ENCODE measurements around the gene ZBTB7C.

Gene ZBTB7C

GRCh38 chr18:48302736-48303135 lies 106.4 kb downstream of the ZBTB7C start:
- Histone ChIP-seq H3K9me3 (ENCODE audit: insufficient read depth, low read depth, low read length) (no peaks in the 10 kb centered on the region), H3K27ac (ENCODE audit: low read length) (no peak overlapping the region), H3K4me3 (ENCODE audit: low read length) (no peak overlapping the region), H3K27me3 (ENCODE audit: insufficient read depth, low read length) (no peaks in the 10 kb centered on the region), H3K4me1 (ENCODE audit: insufficient read depth, low read length) (peaks cover 2% of the 10 kb centered on the region; the same call in 1 of the 2 replicates), H3K36me3 (ENCODE audit: insufficient read depth, low read depth, low read length) (no peaks in the 10 kb centered on the region), H3K9ac (ENCODE audit: low read depth, low read length) (no peak overlapping the region)

GRCh38 chr18:48300463-48300961 lies 108.7 kb downstream of the ZBTB7C start:
- Histone ChIP-seq H3K4me1 (ENCODE audit: insufficient read depth, low read length) (peaks cover 2% of the 10 kb centered on the region; the same call in 1 of the 2 replicates), H3K27me3 (ENCODE audit: insufficient read depth, low read length) (no peaks in the 10 kb centered on the region), H3K4me3 (ENCODE audit: low read length) (no peak overlapping the region), H3K9me3 (ENCODE audit: insufficient read depth, low read depth, low read length) (no peaks in the 10 kb centered on the region), H3K36me3 (ENCODE audit: insufficient read depth, low read depth, low read length) (no peaks in the 10 kb centered on the region), H3K27ac (ENCODE audit: low read length) (no peak overlapping the region), H3K9ac (ENCODE audit: low read depth, low read length) (no peak overlapping the region)

GRCh38 chr18:48297139-48297538 lies 112.0 kb downstream of the ZBTB7C start:
- no peaks in the 10 kb centered on the region for H3K36me3 ChIP-seq (ENCODE audit: insufficient read depth, low read depth, low read length)

GRCh38 chr18:48296581-48296980 lies 112.6 kb downstream of the ZBTB7C start:
- Histone ChIP-seq H3K27ac (ENCODE audit: low read length) (no peak overlapping the region), H3K4me1 (ENCODE audit: insufficient read depth, low read length) (peaks cover 12% of the 10 kb centered on the region), H3K36me3 (ENCODE audit: insufficient read depth, low read depth, low read length) (no peaks in the 10 kb centered on the region), H3K9ac (ENCODE audit: low read depth, low read length) (no peak overlapping the region), H3K9me3 (ENCODE audit: insufficient read depth, low read depth, low read length) (no peaks in the 10 kb centered on the region), H3K27me3 (ENCODE audit: insufficient read depth, low read length) (no peaks in the 10 kb centered on the region), H3K4me3 (ENCODE audit: low read length) (no peak overlapping the region)

More at GRCh38 chr18:48297139-48297538, 112.0 kb downstream of the ZBTB7C start:
- Histone ChIP-seq H3K27me3 (ENCODE audit: insufficient read depth, low read length) (no peaks in the 10 kb centered on the region), H3K27ac (ENCODE audit: low read length) (no peak overlapping the region), H3K9ac (ENCODE audit: low read depth, low read length) (no peak overlapping the region), H3K4me3 (ENCODE audit: low read length) (no peak overlapping the region), H3K9me3 (ENCODE audit: insufficient read depth, low read depth, low read length) (no peaks in the 10 kb centered on the region), H3K4me1 (ENCODE audit: insufficient read depth, low read length) (peaks cover 12% of the 10 kb centered on the region)

- Histone ChIP-seq H3K4me1 (ENCODE audit: insufficient read depth, low read length) (peaks cover 12% of the 10 kb centered on the region), H3K4me3 (ENCODE audit: low read length) (no peak overlapping the region), H3K36me3 (ENCODE audit: insufficient read depth, low read depth, low read length) (no peaks in the 10 kb centered on the region), H3K27me3 (ENCODE audit: insufficient read depth, low read length) (no peaks in the 10 kb centered on the region), H3K27ac (ENCODE audit: low read length) (no peak overlapping the region), H3K9ac (ENCODE audit: low read depth, low read length) (no peak overlapping the region), H3K9me3 (ENCODE audit: insufficient read depth, low read depth, low read length) (no peaks in the 10 kb centered on the region)
Measured at GRCh38 chr18:48295586-48296311, 113.4 kb downstream of the ZBTB7C start.

- H3K27ac ChIP-seq (ENCODE audit: low read length) = no peak overlapping the region
- H3K27me3 ChIP-seq (ENCODE audit: insufficient read depth, low read length) = no peaks in the 10 kb centered on the region
- no peaks in the 10 kb centered on the region for H3K36me3 ChIP-seq (ENCODE audit: insufficient read depth, low read depth, low read length)
- no peak overlapping the region for H3K9ac ChIP-seq (ENCODE audit: low read depth, low read length)
- no peak overlapping the region for H3K4me3 ChIP-seq (ENCODE audit: low read length)
- H3K4me1 ChIP-seq (ENCODE audit: insufficient read depth, low read length) = peaks cover 10% of the 10 kb centered on the region
- no peaks in the 10 kb centered on the region for H3K9me3 ChIP-seq (ENCODE audit: insufficient read depth, low read depth, low read length)
Measured at GRCh38 chr18:48294899-48295585, 114.1 kb downstream of the ZBTB7C start.

GRCh38 chr18:48293954-48294898 lies 115.0 kb downstream of the ZBTB7C start:
- Histone ChIP-seq H3K4me1 (ENCODE audit: insufficient read depth, low read length) (peaks cover 10% of the 10 kb centered on the region), H3K27ac (ENCODE audit: low read length) (no peak overlapping the region), H3K4me3 (ENCODE audit: low read length) (no peak overlapping the region), H3K27me3 (ENCODE audit: insufficient read depth, low read length) (no peaks in the 10 kb centered on the region), H3K9me3 (ENCODE audit: insufficient read depth, low read depth, low read length) (no peaks in the 10 kb centered on the region), H3K9ac (ENCODE audit: low read depth, low read length) (no peak overlapping the region), H3K36me3 (ENCODE audit: insufficient read depth, low read depth, low read length) (no peaks in the 10 kb centered on the region)

GRCh38 chr18:48292782-48293424 lies 116.3 kb downstream of the ZBTB7C start:
- Histone ChIP-seq H3K9ac (ENCODE audit: low read depth, low read length) (no peak overlapping the region), H3K9me3 (ENCODE audit: insufficient read depth, low read depth, low read length) (no peaks in the 10 kb centered on the region), H3K4me3 (ENCODE audit: low read length) (no peak overlapping the region)

GRCh38 chr18:48292229-48292628 lies 117.0 kb downstream of the ZBTB7C start:
- H3K36me3 ChIP-seq (ENCODE audit: insufficient read depth, low read depth, low read length) = no peaks in the 10 kb centered on the region
- no peak overlapping the region for H3K4me3 ChIP-seq (ENCODE audit: low read length)
- H3K27me3 ChIP-seq (ENCODE audit: insufficient read depth, low read length) = no peaks in the 10 kb centered on the region
- H3K27ac ChIP-seq (ENCODE audit: low read length) = no peak overlapping the region
- no peak overlapping the region for H3K9ac ChIP-seq (ENCODE audit: low read depth, low read length)
- peaks cover 10% of the 10 kb centered on the region for H3K4me1 ChIP-seq (ENCODE audit: insufficient read depth, low read length)
- no peaks in the 10 kb centered on the region for H3K9me3 ChIP-seq (ENCODE audit: insufficient read depth, low read depth, low read length)

More at GRCh38 chr18:48292782-48293424, 116.3 kb downstream of the ZBTB7C start:
- peaks cover 10% of the 10 kb centered on the region for H3K4me1 ChIP-seq (ENCODE audit: insufficient read depth, low read length)
- no peak overlapping the region for H3K27ac ChIP-seq (ENCODE audit: low read length)
- H3K36me3 ChIP-seq (ENCODE audit: insufficient read depth, low read depth, low read length) = no peaks in the 10 kb centered on the region
- H3K27me3 ChIP-seq (ENCODE audit: insufficient read depth, low read length) = no peaks in the 10 kb centered on the region

- Histone ChIP-seq H3K4me1 (ENCODE audit: insufficient read depth, low read length) (peaks cover 10% of the 10 kb centered on the region), H3K36me3 (ENCODE audit: insufficient read depth, low read depth, low read length) (no peaks in the 10 kb centered on the region), H3K9me3 (ENCODE audit: insufficient read depth, low read depth, low read length) (no peaks in the 10 kb centered on the region), H3K27me3 (ENCODE audit: insufficient read depth, low read length) (no peaks in the 10 kb centered on the region), H3K27ac (ENCODE audit: low read length) (no peak overlapping the region), H3K9ac (ENCODE audit: low read depth, low read length) (no peak overlapping the region), H3K4me3 (ENCODE audit: low read length) (no peak overlapping the region)
Measured at GRCh38 chr18:48290162-48290926, 118.8 kb downstream of the ZBTB7C start.
